MCF 10A (cell line): ENCODE measurements around the gene MMP10. TPM values are rescaled to one million over a fixed set of nuclear protein-coding genes. Genes with fewer than 3 reads are reported as not detected.

ENCODE experiments used
- BruUV-seq: library from RNA; stranded (reverse); fragments of 400-500 nt; replicated peaks from 2 replicates; lab custom pipeline; 2021; lab: Mats Ljungman, UMichigan
- CTCF ChIA-PET: fragments of 300-600 bp; sonication (Branson Sonifier 250); formaldehyde crosslinking; extraction: SDS; loops from one replicate; lab custom pipeline; 2021; ENCODE audit warnings: antibody characterized with exemption, inconsistent platforms; lab: Yijun Ruan, JAX
- POLR2A ChIA-PET: fragments of 300-600, 350-650 bp; sonication (Branson Sonifier 250); formaldehyde crosslinking; extraction: SDS; loops from one replicate; lab custom pipeline; 2020; ENCODE audit warnings: antibody characterized with exemption, inconsistent platforms; lab: Yijun Ruan, JAX
- DNase-seq: peaks from one replicate; pipeline ENCODE4 v3.0.0-alpha.2; 2018; ENCODE audit not compliant: unreplicated experiment
- H3K27ac Mint-ChIP-seq: one replicate; pipeline ENCODE4 v1.8.0; 2022; ENCODE audit warnings: mild to moderate bottlenecking, low read depth, mixed read lengths; ENCODE audit not compliant: unreplicated experiment
- H3K27me3 Mint-ChIP-seq: one replicate; pipeline ENCODE4 v1.8.0; 2022; ENCODE audit warnings: mixed read lengths; ENCODE audit not compliant: insufficient read depth, unreplicated experiment
- H3K36me3 Mint-ChIP-seq: one replicate; pipeline ENCODE4 v1.8.0; 2022; ENCODE audit warnings: mild to moderate bottlenecking, moderate library complexity, mixed read lengths; ENCODE audit not compliant: insufficient read depth, unreplicated experiment
- H3K4me1 Mint-ChIP-seq: one replicate; pipeline ENCODE4 v1.8.0; 2022; ENCODE audit warnings: mixed read lengths; ENCODE audit not compliant: insufficient read depth, unreplicated experiment
- H3K4me3 Mint-ChIP-seq: one replicate; pipeline ENCODE4 v1.8.0; 2022; ENCODE audit warnings: mild to moderate bottlenecking, moderate library complexity, mixed read lengths; ENCODE audit not compliant: unreplicated experiment
- H3K9me3 Mint-ChIP-seq: one replicate; pipeline ENCODE4 v1.8.0; 2022; ENCODE audit warnings: mixed read lengths; ENCODE audit not compliant: unreplicated experiment
- CTCF ChIP-seq: fragments of 200-600 bp; IDR thresholded peaks from one replicate; pipeline ENCODE4 v1.8.0; 2022; ENCODE audit warnings: antibody characterized with exemption, mild to moderate bottlenecking; ENCODE audit not compliant: unreplicated experiment
- intact Hi-C: fragments of 100-400 bp; cut with micrococcal nuclease; formaldehyde crosslinking; loops from 2 replicates; pipeline ENCODE4 v1.14.1; 2022
- total RNA-seq: library from RNA; stranded (reverse); gene quantifications from 2 replicates; pipeline ENCODE4 v1.2.3, GENCODE V29; 2022

Gene MMP10
- total RNA-seq, 1 experiment from 2014 or later, result 0.75 TPM

GRCh38 chr11:102793677-102794290 is 13.4 kb upstream of the MMP10 start:
- no peak for TF ChIP-seq CTCF
- H3K4me3 Mint-ChIP-seq, result no peak overlapping the region
- POLR2A ChIA-PET, result no interaction called here
- CTCF ChIA-PET, result interaction anchor here (0.9 to 3.1 kb wide), 4 partner anchors 61 to 153 kb away, joined by 4 to 13 read pairs (median 4); no protein-coding TSS in a partner anchor
- no peaks in the 10 kb centered on the region for H3K27me3 Mint-ChIP-seq
- H3K9me3 Mint-ChIP-seq, result no peaks in the 10 kb centered on the region
- no peak for DNase-seq
- peaks cover 10% of the 10 kb centered on the region for H3K4me1 Mint-ChIP-seq
- no peaks in the 10 kb centered on the region for H3K36me3 Mint-ChIP-seq
- intact Hi-C loops, result no loop called here
- no peak overlapping the region for H3K27ac Mint-ChIP-seq
- BruUV-seq, result no TSS peak

DNA sequence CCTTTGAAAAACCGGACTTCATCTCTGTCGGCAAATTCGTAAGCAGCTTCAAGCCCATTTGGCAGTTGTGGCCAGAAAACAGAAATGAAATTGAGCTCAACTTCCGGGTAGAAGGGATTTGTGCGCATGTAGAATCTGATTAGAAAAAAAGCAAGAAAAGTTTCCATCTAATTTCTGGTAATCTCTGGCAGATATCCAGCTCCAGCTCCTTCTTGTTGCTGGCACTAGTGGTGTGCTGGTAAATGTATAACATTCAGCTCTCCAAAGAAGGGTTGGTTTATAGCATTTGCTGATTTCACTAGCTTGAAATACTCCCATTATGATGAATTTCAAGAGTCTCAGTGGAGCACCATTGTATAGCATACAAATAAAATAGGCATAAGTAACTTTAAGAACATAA is 12.2 kb upstream of the MMP10 start:
- DNase-seq, result no peak
- ChIA-PET CTCF (interaction anchor here (1.0 to 3.1 kb wide), 6 partner anchors 9 to 499 kb away, joined by 3 to 13 read pairs (median 4); no protein-coding TSS in a partner anchor), POLR2A (interaction anchor here (1.3 kb wide), 1 partner anchor 9 kb away, joined by 3 read pairs; no protein-coding TSS in a partner anchor)
- Mint-ChIP-seq H3K9me3 (no peaks in the 10 kb centered on the region), H3K27me3 (no peaks in the 10 kb centered on the region), H3K27ac (no peak overlapping the region), H3K4me1 (peaks cover 4% of the 10 kb centered on the region), H3K36me3 (no peaks in the 10 kb centered on the region), H3K4me3 (no peak overlapping the region)
- TF ChIP-seq CTCF, result no peak
- intact Hi-C loops, result no loop called here
- BruUV-seq, result no TSS peak

- no peak for TF ChIP-seq CTCF
Observed at GRCh38 chr11:102791271-102792036, 11.0 kb upstream of the MMP10 start.

More at GRCh38 chr11:102791271-102792036, 11.0 kb upstream of the MMP10 start:
- POLR2A ChIA-PET, result interaction anchor here (1.0 kb wide), 1 partner anchor 11 kb away, joined by 4 read pairs; no protein-coding TSS in a partner anchor
- H3K4me3 Mint-ChIP-seq, result no peak overlapping the region
- intact Hi-C loops, result no loop called here
- BruUV-seq, result no TSS peak
- no peaks in the 10 kb centered on the region for H3K27me3 Mint-ChIP-seq
- CTCF ChIA-PET, result interaction anchor here (1.1 to 3.1 kb wide), 4 partner anchors 11 to 498 kb away, joined by 3 to 13 read pairs (median 4); no protein-coding TSS in a partner anchor
- no peaks in the 10 kb centered on the region for H3K36me3 Mint-ChIP-seq
- no peak for DNase-seq
- H3K4me1 Mint-ChIP-seq, result peaks cover 4% of the 10 kb centered on the region
- H3K9me3 Mint-ChIP-seq, result no peaks in the 10 kb centered on the region
- no peak overlapping the region for H3K27ac Mint-ChIP-seq
